Brain microvascular endothelial cell (primary cell): ENCODE measurements around the gene KCNIP4.

Source experiments
- DNase-seq: peaks from one replicate; pipeline ENCODE4 v3.0.0-alpha.2; 2020
- H3K27ac ChIP-seq: fragments of 250-450 bp; sonication (Bioruptor Pico); 2 replicates; pipeline ENCODE4 v1.5.1; 2020; ENCODE audit warnings: mild to moderate bottlenecking, moderate library complexity
- H3K27me3 ChIP-seq: fragments of 250-450 bp; sonication (Bioruptor Pico); replicated peaks from 2 replicates; pipeline ENCODE4 v1.5.1; 2020; ENCODE audit warnings: mild to moderate bottlenecking
- H3K36me3 ChIP-seq: fragments of 250-450 bp; sonication (Bioruptor Pico); replicated peaks from 2 replicates; pipeline ENCODE4 v1.5.1; 2020; ENCODE audit warnings: mild to moderate bottlenecking
- H3K4me3 ChIP-seq: 2 replicates; pipeline ENCODE4 v1.5.1; 2011; ENCODE audit warnings: low read depth, mild to moderate bottlenecking, control low read depth, low read length, moderate library complexity
- in situ Hi-C: cut with HindIII; loops from 2 replicates; pipeline ENCODE4 v1.10.0; 2017; ENCODE audit warnings: low sequenced_read_pairs, low pct_ligation_motif_present
- TF ChIP-seq, protein P1 (sequence below): IDR thresholded peaks from 2 replicates; pipeline ENCODE4 v1.5.1; 2011; ENCODE audit warnings: low read depth, mild to moderate bottlenecking, moderate library complexity, low read length, control low read depth, inconsistent platforms; ENCODE audit errors: missing control alignments

The KCNIP4 gene

DNA sequence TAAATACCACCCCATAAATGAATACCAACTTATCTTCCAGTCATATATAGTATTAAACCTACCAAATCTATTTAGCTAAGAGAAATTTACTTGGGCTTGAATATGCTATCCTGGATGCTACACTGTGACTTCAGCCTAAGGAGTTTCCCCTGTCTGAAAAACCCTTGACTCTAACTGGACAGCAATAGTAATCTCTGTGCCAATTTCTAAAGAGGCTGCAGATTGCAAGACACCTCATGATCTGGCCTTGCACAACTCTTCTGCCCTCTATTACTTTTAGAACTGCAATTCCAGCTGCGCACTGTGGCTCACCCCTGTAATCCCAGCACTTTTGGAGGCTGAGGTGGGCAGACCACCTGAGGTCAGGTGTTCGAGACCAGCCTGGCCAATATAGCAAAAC, 371.5 kb downstream of the KCNIP4 start:
- in situ Hi-C loops = no loop called here
- DNase-seq = no peak
- no peak overlapping the region for H3K27ac ChIP-seq
- H3K27me3 ChIP-seq = no peaks in the 10 kb centered on the region
- H3K4me3 ChIP-seq = no peak overlapping the region
- TF ChIP-seq, protein P1, sequence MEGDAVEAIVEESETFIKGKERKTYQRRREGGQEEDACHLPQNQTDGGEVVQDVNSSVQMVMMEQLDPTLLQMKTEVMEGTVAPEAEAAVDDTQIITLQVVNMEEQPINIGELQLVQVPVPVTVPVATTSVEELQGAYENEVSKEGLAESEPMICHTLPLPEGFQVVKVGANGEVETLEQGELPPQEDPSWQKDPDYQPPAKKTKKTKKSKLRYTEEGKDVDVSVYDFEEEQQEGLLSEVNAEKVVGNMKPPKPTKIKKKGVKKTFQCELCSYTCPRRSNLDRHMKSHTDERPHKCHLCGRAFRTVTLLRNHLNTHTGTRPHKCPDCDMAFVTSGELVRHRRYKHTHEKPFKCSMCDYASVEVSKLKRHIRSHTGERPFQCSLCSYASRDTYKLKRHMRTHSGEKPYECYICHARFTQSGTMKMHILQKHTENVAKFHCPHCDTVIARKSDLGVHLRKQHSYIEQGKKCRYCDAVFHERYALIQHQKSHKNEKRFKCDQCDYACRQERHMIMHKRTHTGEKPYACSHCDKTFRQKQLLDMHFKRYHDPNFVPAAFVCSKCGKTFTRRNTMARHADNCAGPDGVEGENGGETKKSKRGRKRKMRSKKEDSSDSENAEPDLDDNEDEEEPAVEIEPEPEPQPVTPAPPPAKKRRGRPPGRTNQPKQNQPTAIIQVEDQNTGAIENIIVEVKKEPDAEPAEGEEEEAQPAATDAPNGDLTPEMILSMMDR = no peak
- no peaks in the 10 kb centered on the region for H3K36me3 ChIP-seq

DNA sequence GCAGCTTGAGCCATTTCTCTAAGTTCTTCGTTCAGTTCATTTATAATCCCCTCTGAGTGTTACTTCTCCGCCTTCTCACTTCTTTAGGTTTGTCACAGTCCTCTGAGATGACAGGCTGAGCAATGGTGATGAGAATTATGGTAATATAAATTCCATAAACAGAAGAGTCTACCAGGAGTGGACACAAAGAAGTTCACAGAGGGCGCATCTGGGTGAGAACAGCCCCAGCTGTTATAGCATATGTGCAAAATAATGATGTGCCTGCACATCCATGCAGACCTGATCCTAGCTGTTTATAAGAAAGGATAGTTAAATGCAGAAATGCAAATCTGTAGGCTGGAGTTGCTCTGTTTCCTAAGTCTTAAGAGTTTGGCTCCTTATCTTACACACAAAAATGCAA, 377.5 kb downstream of the KCNIP4 start:
- H3K27me3 ChIP-seq = no peaks in the 10 kb centered on the region
- in situ Hi-C loops = no loop called here
- TF ChIP-seq, protein P1 = no peak
- H3K4me3 ChIP-seq = no peak overlapping the region
- DNase-seq = no peak
- no peak overlapping the region for H3K27ac ChIP-seq
- H3K36me3 ChIP-seq = no peaks in the 10 kb centered on the region

DNA sequence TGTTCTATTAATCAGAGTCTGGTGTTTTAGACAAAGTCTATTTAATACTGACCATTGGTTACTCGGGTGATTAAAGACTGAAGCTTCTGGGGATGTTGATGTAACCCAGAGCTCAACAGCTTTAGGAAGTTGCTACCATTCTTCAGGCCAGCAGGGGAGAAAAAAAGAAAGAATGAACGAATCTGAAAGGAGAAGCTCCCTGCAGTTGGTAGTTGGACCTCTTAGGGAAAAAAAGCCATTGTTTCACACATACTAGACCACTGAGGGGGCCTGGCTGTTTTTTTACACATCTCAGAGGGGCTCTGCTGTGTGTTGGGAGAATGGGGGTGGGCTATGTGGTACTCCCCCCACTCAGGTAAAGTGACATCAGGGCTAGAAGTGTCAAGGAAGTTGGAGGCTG, 378.9 kb downstream of the KCNIP4 start:
- no peak for DNase-seq
- no peaks in the 10 kb centered on the region for H3K27me3 ChIP-seq
- TF ChIP-seq, protein P1 = no peak
- no peak overlapping the region for H3K27ac ChIP-seq
- no peaks in the 10 kb centered on the region for H3K36me3 ChIP-seq
- in situ Hi-C loops = no loop called here
- no peak overlapping the region for H3K4me3 ChIP-seq

GRCh38 chr4:21555083-21555482, 393.5 kb downstream of the KCNIP4 start:
- in situ Hi-C loops = no loop called here
- Histone ChIP-seq H3K4me3 (no peak overlapping the region), H3K27me3 (no peaks in the 10 kb centered on the region), H3K27ac (no peak overlapping the region), H3K36me3 (no peaks in the 10 kb centered on the region)
- DNase-seq = no peak
- TF ChIP-seq, protein P1 = no peak

DNA sequence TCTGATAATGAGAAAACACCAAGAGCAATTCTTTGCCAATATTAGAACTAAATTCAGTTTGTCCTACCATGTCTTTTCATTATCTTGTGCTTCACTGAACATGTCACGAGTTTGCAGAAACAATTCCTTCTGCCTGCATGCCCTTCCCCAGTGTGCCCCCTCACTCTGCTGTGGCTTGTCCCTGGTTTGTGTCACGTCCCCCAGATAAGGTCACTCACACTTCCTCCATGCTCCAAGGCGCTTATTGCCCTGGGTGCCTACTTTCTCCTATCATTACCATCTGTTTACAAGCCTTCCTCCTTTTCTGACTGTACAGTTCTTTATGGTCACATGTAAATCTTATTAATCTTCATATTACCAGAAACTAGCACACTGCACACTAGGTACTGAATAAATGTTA, 394.1 kb downstream of the KCNIP4 start:
- Histone ChIP-seq H3K27ac (no peak overlapping the region), H3K27me3 (no peaks in the 10 kb centered on the region), H3K36me3 (no peaks in the 10 kb centered on the region), H3K4me3 (no peak overlapping the region)
- TF ChIP-seq, protein P1 = no peak
- no peak for DNase-seq
- in situ Hi-C loops = no loop called here

GRCh38 chr4:21554066-21554465, 394.5 kb downstream of the KCNIP4 start:
- no peaks in the 10 kb centered on the region for H3K27me3 ChIP-seq
- in situ Hi-C loops = no loop called here
- H3K36me3 ChIP-seq = no peaks in the 10 kb centered on the region
- no peak overlapping the region for H3K4me3 ChIP-seq
- TF ChIP-seq, protein P1 = no peak
- no peak overlapping the region for H3K27ac ChIP-seq
- no peak for DNase-seq
